ENCODE data around the gene AP4S1.

The AP4S1 gene

DNA sequence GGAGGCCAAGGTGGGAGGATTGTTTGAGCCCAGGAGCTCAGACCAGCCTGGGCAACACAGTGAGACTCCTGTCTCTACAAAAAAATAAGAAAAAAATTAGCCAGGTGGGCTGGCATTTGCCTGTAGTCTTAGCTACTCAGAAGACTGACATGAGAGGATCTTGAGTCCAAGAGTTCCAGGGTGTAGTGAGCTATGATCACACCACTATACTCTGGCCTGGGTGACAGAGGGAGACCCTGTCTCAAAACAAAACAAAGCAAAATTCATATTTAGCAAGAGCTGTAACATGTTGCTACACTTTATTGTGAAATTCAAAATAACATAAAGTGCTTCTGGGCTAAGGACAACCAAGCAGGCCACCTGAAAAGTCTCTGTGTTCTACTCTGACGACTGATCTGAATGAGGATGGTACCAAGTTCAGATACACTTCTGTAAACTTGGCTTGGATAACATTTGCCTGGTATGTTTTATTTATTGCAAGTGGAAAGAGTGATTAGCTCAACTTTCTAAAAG lies 12.3 kb downstream of the AP4S1 start:
- Histone ChIP-seq H3K4me1 (ENCODE audit: control insufficient read depth, insufficient read depth, low read length) (peaks cover 3% of the 10 kb centered on the region; the same call in 1 of the 2 replicates), H3K4me3 (ENCODE audit: low read depth, low read length) (no peak overlapping the region), H3K27ac (ENCODE audit: extremely low read depth, low read depth, low read length) (no peak overlapping the region), H3K9me3 (ENCODE audit: control insufficient read depth, insufficient read depth, low read depth, low read length) (no peaks in the 10 kb centered on the region), H3K36me3 (ENCODE audit: control insufficient read depth in 2 of 2, insufficient read depth in 1 of 2, low read length in 2 of 2) (no peaks in the 10 kb centered on the region)
- POLR2A ChIA-PET = interaction anchor here (2.4 kb wide), 1 partner anchor 12 kb away, joined by 10 read pairs; the partner anchor contains the start of gene STRN3
- TF ChIP-seq, protein P1, sequence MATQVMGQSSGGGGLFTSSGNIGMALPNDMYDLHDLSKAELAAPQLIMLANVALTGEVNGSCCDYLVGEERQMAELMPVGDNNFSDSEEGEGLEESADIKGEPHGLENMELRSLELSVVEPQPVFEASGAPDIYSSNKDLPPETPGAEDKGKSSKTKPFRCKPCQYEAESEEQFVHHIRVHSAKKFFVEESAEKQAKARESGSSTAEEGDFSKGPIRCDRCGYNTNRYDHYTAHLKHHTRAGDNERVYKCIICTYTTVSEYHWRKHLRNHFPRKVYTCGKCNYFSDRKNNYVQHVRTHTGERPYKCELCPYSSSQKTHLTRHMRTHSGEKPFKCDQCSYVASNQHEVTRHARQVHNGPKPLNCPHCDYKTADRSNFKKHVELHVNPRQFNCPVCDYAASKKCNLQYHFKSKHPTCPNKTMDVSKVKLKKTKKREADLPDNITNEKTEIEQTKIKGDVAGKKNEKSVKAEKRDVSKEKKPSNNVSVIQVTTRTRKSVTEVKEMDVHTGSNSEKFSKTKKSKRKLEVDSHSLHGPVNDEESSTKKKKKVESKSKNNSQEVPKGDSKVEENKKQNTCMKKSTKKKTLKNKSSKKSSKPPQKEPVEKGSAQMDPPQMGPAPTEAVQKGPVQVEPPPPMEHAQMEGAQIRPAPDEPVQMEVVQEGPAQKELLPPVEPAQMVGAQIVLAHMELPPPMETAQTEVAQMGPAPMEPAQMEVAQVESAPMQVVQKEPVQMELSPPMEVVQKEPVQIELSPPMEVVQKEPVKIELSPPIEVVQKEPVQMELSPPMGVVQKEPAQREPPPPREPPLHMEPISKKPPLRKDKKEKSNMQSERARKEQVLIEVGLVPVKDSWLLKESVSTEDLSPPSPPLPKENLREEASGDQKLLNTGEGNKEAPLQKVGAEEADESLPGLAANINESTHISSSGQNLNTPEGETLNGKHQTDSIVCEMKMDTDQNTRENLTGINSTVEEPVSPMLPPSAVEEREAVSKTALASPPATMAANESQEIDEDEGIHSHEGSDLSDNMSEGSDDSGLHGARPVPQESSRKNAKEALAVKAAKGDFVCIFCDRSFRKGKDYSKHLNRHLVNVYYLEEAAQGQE (tag by site-specific recombination; IDR thresholded peaks at IDR 0.05) = no peak
- no peak for TF ChIP-seq GFI1B (tag by site-specific recombination; IDR thresholded peaks at IDR 0.05)
- no peak for TF ChIP-seq ZNF558 (tag by site-specific recombination; IDR thresholded peaks at IDR 0.05)
- no peak for TF ChIP-seq ZNF530 (tag by site-specific recombination; IDR thresholded peaks at IDR 0.05; ENCODE audit: low read depth)
- TF ChIP-seq ZNF292 (tag by site-specific recombination; IDR thresholded peaks at IDR 0.05; ENCODE audit: borderline replicate concordance, low read depth) = no peak
- TF ChIP-seq, protein P2, sequence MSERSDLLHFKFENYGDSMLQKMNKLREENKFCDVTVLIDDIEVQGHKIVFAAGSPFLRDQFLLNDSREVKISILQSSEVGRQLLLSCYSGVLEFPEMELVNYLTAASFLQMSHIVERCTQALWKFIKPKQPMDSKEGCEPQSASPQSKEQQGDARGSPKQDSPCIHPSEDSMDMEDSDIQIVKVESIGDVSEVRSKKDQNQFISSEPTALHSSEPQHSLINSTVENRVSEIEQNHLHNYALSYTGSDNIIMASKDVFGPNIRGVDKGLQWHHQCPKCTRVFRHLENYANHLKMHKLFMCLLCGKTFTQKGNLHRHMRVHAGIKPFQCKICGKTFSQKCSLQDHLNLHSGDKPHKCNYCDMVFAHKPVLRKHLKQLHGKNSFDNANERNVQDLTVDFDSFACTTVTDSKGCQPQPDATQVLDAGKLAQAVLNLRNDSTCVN (tag by site-specific recombination; optimal IDR thresholded peaks at IDR 0.05) = no peak
- no peak for TF ChIP-seq ZNF596 (tag by site-specific recombination; IDR thresholded peaks at IDR 0.05)
- TF ChIP-seq ZNF747 (tag by site-specific recombination; IDR thresholded peaks at IDR 0.05) = no peak
- CTCF ChIA-PET = no interaction called here

DNA sequence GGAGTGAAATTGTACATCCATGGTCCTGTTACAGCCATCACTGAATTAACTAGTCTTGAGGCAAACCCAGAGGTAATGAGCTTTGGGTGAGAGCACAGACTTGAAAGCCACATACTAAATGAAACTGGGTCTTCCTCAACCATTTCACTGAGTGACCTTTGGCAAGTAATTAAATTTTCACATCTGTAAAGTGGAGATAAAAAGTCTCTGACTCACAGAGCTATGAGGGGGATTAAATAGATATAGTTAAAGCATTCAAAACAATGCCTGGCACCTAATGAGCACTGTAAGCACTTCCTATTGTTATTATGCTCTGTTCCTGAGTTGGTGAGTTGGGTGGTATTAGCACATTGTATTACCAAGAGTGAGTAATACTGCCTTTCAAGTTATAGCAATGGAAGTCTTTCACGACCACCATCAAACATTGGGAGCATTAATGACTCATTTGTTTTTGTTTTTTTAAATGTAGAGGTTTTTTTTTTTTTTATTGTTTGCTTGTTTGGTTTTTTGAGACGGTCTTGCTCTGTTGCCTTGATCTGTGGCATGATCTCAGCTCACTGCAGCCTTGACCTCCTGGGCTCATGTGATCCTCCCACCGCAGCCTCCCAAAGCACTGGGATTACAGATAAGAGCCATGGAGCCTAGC lies 13.2 kb downstream of the AP4S1 start:
- POLR2A ChIA-PET = interaction anchor here (2.4 kb wide), 1 partner anchor 12 kb away, joined by 10 read pairs; the partner anchor contains the start of gene STRN3
- no peak overlapping the region for H3K27ac ChIP-seq (ENCODE audit: extremely low read depth, low read depth, low read length)
- H3K4me1 ChIP-seq (ENCODE audit: control insufficient read depth, insufficient read depth, low read length) = peaks cover 3% of the 10 kb centered on the region; the same call in 1 of the 2 replicates
- no peak overlapping the region for H3K4me3 ChIP-seq (ENCODE audit: low read depth, low read length)
- CTCF ChIA-PET = interaction anchor here (0.6 kb wide), 1 partner anchor 1832 kb away, joined by 3 read pairs; no protein-coding TSS in a partner anchor
- H3K36me3 ChIP-seq (ENCODE audit: control insufficient read depth in 2 of 2, insufficient read depth in 1 of 2, low read length in 2 of 2) = no peaks in the 10 kb centered on the region
- no peaks in the 10 kb centered on the region for H3K9me3 ChIP-seq (ENCODE audit: control insufficient read depth, insufficient read depth, low read depth, low read length)
- TF ChIP-seq, protein P3, sequence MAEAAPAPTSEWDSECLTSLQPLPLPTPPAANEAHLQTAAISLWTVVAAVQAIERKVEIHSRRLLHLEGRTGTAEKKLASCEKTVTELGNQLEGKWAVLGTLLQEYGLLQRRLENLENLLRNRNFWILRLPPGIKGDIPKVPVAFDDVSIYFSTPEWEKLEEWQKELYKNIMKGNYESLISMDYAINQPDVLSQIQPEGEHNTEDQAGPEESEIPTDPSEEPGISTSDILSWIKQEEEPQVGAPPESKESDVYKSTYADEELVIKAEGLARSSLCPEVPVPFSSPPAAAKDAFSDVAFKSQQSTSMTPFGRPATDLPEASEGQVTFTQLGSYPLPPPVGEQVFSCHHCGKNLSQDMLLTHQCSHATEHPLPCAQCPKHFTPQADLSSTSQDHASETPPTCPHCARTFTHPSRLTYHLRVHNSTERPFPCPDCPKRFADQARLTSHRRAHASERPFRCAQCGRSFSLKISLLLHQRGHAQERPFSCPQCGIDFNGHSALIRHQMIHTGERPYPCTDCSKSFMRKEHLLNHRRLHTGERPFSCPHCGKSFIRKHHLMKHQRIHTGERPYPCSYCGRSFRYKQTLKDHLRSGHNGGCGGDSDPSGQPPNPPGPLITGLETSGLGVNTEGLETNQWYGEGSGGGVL (tag by site-specific recombination; IDR thresholded peaks at IDR 0.05) = no peak
- TF ChIP-seq ZNF626 (tag by site-specific recombination; IDR thresholded peaks at IDR 0.05) (no peak), ZNF341 (tag by site-specific recombination; IDR thresholded peaks at IDR 0.05; ENCODE audit: low read depth) (no peak), TRIM28 (IDR thresholded peaks at IDR 0.05; ENCODE audit: borderline replicate concordance, low read length) (no peak), ZBTB20 (tag by site-specific recombination; IDR thresholded peaks at IDR 0.05) (no peak), ZSCAN23 (tag by site-specific recombination; IDR thresholded peaks at IDR 0.05) (no peak), ZNF776 (tag by site-specific recombination; IDR thresholded peaks at IDR 0.05; ENCODE audit: borderline replicate concordance) (no peak), ZNF416 (tag by site-specific recombination; IDR thresholded peaks at IDR 0.05) (no peak)
- TF ChIP-seq, protein P4, sequence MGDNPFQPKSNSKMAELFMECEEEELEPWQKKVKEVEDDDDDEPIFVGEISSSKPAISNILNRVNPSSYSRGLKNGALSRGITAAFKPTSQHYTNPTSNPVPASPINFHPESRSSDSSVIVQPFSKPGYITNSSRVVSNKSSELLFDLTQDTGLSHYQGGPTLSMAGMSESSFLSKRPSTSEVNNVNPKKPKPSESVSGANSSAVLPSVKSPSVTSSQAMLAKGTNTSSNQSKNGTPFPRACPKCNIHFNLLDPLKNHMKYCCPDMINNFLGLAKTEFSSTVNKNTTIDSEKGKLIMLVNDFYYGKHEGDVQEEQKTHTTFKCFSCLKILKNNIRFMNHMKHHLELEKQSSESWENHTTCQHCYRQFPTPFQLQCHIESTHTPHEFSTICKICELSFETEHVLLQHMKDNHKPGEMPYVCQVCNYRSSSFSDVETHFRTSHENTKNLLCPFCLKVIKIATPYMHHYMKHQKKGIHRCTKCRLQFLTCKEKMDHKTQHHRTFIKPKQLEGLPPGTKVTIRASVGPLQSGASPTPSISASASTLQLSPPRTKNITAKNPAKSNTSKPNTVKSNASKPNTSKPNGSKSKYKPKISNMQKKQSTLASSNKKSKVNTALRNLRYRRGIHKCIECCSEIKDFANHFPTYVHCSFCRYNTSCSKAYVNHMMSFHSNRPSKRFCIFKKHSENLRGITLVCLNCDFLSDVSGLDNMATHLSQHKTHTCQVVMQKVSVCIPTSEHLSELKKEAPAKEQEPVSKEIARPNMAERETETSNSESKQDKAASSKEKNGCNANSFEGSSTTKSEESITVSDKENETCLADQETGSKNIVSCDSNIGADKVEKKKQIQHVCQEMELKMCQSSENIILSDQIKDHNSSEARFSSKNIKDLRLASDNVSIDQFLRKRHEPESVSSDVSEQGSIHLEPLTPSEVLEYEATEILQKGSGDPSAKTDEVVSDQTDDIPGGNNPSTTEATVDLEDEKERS (tag by site-specific recombination; IDR thresholded peaks at IDR 0.05) = no peak
- TF ChIP-seq, protein P1 (tag by site-specific recombination; IDR thresholded peaks at IDR 0.05) = no peak

Measured in HEK293 (cell line).